GM21529 (cell line): Measurements from ENCODE around the gene TSPO2.
A peak's percentile ranks its signal among the peaks of the same experiment; 100 is the strongest.

Source experiments
- ATAC-seq: cut with Tn5 transposase; IDR thresholded peaks from one replicate; pipeline ENCODE4 v1.9.1; 2021; ENCODE audit not compliant: unreplicated experiment

TSPO2 gene

GRCh38 chr6:41027241-41027640, 15.0 kb upstream of the TSPO2 start:
- ATAC-seq: no peak

- peak; percentile 84 for ATAC-seq
Observed at GRCh38 chr6:41027799-41028560, 14.3 kb upstream of the TSPO2 start.

- peak; percentile 46 for ATAC-seq
Observed at GRCh38 chr6:41028561-41029412, 13.5 kb upstream of the TSPO2 start.

- ATAC-seq: no peak
Observed at GRCh38 chr6:41032830-41033229, 9.4 kb upstream of the TSPO2 start.

- no peak for ATAC-seq
Observed at GRCh38 chr6:41033776-41034175, 8.5 kb upstream of the TSPO2 start.

GRCh38 chr6:41036186-41036585, 6.1 kb upstream of the TSPO2 start:
- ATAC-seq: no peak

GRCh38 chr6:41036601-41037000, 5.7 kb upstream of the TSPO2 start:
- ATAC-seq: no peak

GRCh38 chr6:41037107-41037900, 5.0 kb upstream of the TSPO2 start:
- ATAC-seq: no peak

GRCh38 chr6:41038205-41038604, 4.1 kb upstream of the TSPO2 start:
- ATAC-seq: no peak

- no peak for ATAC-seq
Observed at GRCh38 chr6:41039060-41039998, 2.9 kb upstream of the TSPO2 start, which contains the start of gene UNC5CL. Gene UNC5CL (minus strand): TSS chr6:41039221. CDS start chr6:41035074, 4,147 bp downstream.

GRCh38 chr6:41040101-41040939, 1.9 kb upstream of the TSPO2 start:
- no peak for ATAC-seq

GRCh38 chr6:41040940-41041536, 1.2 kb upstream of the TSPO2 start:
- ATAC-seq: no peak

- ATAC-seq: no peak
Observed at GRCh38 chr6:41043151-41043550, 884 bp downstream of the TSPO2 start.

GRCh38 chr6:41045664-41046063, 3.4 kb downstream of the TSPO2 start:
- no peak for ATAC-seq

- no peak for ATAC-seq
Observed at GRCh38 chr6:41046084-41046483, 3.8 kb downstream of the TSPO2 start.

- ATAC-seq: no peak
Observed at GRCh38 chr6:41047306-41047705, 5.0 kb downstream of the TSPO2 start.

- ATAC-seq: no peak
Observed at GRCh38 chr6:41047745-41048732, 5.8 kb downstream of the TSPO2 start.

GRCh38 chr6:41049521-41049920, 7.3 kb downstream of the TSPO2 start:
- no peak for ATAC-seq
